NOMO-1 (cell line): Measurements from ENCODE around the gene RAI14.

Experiments
- DNase-seq, 2 experiments: peaks; one replicate each; lab custom pipeline; 2025; ENCODE audit not compliant: unreplicated experiment in 2 of 2; lab: John Stamatoyannopoulos, UW

RAI14 gene

DNA sequence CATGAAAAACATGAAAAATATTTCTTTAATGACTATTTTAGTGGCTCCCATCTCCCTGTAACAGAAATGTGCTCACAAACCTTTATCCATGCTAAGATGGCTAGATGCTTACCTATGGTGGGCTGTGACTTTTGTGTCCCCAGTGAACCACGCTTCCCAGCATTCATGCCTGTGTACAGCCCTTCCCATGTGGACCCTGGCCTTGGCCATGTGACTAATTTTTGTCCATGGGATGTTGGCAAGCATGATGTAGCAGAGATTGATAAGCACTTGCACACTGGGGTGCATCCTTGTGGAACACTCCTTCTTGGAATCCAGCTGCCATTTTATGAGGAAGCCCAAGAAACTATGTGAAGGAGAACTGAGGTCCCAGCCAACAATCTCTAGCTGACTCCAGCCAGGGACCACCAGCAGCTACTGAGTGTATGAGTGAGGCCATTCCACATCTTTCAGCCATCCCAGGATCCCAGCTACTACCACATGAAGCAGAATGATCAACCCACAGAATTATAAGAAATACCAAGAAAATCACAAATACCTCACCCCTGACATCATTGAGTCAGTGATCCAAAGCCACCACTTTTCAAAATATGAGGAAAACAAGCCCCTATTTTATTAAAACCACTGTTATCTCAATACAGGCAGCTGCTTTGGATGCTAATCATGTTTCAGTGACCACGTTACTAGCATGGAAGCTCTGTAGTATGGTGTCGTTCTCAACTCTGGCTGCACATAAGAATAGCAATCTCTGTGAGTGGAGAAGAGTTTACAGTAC, 16.1 kb upstream of the RAI14 start:
- no peak for DNase-seq

- DNase-seq: no peak
Measured at GRCh38 chr5:34648039-34648839, 7.9 kb upstream of the RAI14 start.

DNA sequence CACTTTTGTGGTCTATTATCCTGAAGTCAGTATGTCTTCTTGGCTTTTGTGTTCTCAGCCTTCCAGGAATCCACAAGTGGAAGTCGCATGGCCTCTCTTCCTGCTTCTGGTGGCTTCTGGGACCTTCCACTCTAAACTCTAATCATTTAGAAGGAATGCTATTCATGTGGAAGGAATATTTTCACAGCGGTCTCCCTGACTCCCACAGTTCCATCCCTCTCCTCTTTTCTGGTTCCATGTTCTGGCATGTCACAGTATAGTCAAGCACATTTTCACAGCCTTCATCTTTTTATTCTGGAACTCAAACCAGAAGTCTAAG, 7.3 kb upstream of the RAI14 start:
- DNase-seq: no peak

DNA sequence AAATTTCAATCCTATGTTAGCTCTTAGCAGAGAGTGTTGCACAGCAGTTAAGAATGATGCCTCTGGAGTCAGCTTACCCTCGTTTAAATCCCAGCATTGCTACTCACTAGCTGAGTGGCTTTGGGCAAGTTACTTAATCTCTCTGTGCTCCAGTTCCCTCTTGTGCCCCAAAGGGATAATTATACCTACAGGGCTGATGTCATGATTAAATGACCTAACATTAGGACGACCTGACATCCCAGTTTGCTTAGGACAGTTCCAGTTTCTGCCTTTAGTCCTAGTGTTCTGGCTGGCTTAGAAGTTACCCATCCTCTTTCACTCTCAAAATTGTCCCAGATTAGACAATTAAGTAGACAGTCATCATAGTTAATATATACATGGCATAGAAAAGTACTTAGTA, 4.3 kb upstream of the RAI14 start:
- DNase-seq: no peak

DNA sequence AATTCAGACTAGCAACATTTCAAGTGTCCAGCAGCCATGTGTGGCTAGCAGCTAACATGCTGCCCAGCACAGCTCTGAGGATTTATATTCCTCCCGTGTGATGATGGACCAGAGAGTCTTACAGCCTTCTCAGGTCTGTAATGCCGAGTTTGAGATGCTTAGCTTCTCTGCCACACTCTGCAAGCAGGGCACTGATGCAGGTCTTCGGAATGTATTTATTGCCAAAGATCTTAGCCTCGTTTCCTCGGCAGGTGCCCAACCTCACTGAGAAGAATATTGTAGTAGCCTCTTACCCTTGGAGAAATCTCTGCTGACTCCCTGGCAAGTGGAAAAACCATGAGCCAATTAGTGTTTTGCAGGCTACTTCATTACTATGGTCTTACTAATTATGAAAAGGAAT, 3.7 kb upstream of the RAI14 start:
- DNase-seq: no peak

DNA sequence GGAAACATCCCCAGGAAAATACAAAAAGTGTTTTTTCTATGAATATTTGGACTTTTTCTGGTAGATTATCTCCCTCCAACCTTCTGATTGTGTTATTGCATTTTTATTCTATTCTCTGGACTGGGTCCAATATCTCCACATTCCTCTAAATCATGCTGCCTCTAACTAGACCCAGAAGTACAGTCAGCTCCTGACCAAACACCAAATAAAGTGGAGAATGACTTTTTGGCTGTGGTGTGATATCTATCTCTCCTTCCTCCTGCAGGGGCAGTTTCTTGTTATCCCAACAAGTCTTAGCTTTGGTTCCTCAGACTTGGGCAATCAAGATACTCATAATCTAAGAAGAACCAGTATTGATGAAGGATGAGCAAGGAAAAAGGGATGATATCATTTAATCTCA, 3.2 kb upstream of the RAI14 start:
- DNase-seq: no peak

DNA sequence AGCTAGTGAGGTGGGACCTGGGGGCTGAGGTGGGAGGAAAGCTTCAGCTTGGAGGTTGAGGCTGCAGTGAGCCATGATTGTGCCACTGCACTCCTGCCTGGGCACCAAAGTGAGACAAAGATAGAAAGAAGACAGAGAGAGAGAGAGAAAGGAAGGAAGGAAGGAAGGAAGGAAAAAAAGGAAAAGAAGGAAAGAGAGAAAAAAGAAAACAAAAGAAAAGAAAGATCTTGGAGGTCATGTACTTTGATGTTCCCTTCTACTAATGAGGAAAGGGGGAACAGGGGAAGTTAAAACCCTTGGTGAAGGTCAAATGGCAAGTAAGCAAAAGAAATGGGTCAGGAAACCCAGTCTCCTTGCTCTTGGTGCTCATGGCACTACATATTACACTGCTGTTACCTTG, 2.4 kb upstream of the RAI14 start:
- no peak for DNase-seq

GRCh38 chr5:34655354-34655991, 655 bp upstream of the RAI14 start:
- peak; percentile 53 to 75 for DNase-seq

DNA sequence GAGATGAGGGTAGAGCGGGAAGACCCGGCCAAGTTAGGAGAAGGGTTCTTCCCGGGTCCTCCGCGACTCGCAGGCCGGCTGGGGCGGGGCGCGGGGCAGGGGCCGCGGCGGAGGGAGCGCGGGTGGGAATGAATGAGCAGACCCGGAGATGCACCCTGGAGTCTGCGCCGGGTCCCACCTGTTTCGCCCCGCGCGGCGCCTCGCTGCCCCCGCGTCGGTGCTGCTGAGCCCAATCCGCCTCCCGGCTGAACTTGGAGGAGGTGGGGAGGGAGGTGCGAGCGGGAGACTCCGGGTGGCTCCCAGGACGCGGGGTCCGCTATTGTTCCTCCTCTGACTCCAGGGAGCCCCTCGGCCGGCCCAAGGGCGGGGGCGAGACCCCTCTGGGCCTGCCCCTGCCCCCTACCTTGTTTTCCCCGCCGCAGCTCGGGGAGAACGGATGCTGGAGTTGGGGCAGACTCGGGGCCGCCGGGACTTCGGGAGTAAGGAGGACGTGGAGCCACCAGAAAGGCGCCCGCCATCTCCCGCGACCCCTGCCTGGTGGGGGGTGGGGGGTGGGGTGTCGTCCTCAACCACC, 659 bp downstream of the RAI14 start:
- DNase-seq: peak in 1 of 2 experiments; percentile 19

GRCh38 chr5:34657274-34657921, 1.3 kb downstream of the RAI14 start:
- DNase-seq: peak; percentile 30 to 46

GRCh38 chr5:34657988-34658387, 1.9 kb downstream of the RAI14 start:
- no peak for DNase-seq

GRCh38 chr5:34659168-34659567, 3.0 kb downstream of the RAI14 start:
- no peak for DNase-seq

DNA sequence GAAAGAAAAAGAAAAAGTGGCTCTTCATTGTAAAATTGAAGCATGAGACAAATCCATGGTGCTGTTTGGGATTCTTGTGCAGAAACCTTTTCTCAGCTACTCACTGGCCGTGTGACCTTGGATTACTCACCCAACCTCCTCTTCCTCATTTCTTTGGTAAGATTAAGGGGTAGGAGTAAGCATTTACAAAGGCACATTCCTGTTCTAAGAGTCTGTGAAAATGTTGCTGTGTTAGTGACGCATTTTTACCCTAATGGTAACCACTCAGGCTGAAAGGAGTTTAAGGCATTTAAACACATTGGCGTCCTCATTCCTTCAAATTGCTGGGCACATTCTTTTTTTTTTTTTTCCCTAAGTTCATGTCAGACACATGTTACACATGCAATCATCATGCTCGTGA, 4.3 kb downstream of the RAI14 start:
- peak; percentile 40 to 66 for DNase-seq

GRCh38 chr5:34663771-34664496, 7.8 kb downstream of the RAI14 start:
- DNase-seq: no peak

DNA sequence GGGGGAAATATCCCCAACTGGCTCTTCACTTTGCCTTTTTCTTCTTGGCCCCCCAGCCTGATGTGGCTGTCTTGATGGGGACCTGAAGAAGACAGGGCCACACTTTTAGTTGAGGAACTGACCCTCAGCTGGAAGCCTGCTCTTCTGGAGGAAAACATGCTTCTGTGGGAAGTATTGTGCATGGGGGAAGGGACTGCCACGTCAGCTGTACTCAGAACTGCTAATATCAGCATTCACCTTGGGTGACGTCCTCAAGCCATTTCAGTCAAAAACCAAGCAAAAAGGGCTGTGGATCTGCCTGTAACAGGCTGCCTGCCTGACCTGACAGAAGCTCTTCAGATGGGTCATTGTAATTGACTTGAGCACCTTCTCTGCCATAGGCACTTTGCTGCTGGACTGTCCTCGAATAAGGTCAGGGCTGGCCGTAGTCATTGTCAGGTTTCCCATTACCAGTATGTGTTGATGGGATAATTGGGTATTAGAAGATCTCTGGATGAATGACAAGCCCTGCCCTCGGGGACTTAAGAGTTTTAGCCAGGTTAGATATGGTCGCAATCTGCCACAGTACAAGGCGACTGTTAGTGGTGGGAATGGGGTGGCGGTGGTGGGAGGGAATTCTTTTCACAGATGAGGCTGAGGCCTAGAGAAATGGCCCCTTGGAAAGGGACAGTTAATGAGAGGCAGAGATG, 10.4 kb downstream of the RAI14 start:
- no peak for DNase-seq

DNA sequence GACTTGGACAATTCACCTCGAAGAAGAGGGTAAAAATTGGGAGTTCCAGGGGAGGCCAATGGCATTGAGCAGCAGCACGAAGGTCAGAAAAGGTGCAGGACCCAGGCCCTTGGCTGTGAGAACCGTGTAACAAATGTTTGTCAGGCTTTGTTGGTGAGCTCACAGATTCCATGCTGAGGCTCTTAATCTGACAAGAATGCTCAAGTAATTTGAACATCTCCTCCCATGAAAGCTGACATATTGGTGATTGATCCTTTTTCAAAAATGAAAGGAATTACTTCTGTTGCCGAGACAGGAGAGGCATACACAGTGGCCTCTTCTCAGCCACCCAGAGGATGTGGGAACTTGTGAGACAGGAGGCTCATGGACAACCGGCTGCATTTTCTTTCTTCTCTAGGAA, 11.6 kb downstream of the RAI14 start:
- no peak for DNase-seq

- DNase-seq: no peak
Measured at GRCh38 chr5:34669931-34670516, 13.9 kb downstream of the RAI14 start.

DNA sequence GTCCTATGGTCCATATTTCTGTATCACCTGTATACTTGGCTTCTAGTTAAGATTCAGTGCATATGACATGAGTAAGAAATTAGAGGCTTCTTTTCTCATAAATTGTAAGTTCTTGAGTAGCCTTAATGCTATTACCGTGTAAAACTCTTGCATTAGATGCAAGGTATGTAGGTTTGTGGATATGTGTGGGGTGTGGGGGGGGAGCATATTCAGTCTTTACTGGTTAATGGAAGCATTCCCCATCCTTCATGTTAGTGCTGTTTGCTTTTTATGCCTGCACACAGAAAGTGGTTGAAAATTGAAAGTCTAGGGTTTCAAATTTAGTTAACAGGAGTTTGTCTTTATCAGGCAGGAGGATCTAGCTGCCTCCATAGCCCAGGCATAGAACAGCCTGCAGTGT, 16.1 kb downstream of the RAI14 start:
- no peak for DNase-seq

GRCh38 chr5:34673463-34674125, 17.5 kb downstream of the RAI14 start:
- DNase-seq: no peak
